ENCODE measurements around the gene PUSL1.

DNA sequence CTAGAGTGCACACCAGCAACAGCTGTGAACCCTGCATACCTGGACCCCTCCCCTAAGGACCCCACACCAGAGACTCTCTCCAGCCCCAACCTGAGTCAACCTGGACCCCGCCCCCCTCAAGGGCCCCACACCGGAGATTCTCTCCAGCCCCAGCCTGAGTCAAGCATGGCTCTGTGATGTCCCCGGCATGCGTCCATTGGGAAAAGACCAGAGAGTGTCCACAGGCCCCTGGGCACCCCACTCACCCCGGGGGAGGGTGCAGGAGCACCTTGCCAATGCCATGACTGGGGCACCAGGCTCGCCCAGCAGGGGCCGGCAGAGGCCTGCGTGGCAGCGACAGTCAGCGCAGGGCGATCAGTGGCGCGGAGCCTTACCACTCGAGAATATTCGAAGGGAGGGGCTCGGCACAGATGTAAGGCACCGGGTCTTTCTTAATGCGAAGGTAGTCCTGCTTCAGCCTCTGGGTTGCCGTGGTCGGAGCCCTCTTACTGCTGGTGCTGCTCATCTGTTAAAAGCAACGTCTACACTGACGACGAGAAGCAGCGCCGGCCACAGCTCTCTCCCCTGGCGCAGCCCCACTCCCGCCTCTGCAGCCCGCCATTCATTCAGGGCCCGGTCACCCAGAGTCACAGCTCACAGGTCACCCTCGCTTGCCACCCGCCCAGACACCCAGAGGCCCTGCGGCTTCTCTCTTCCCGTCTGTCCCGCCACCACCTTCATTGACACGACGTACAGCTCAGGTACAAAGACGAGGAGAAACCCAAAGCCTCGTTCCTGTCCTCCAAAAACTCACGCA, 40.7 kb upstream of the PUSL1 start:
- no peak for TF ChIP-seq POLR2A (IDR thresholded peaks at IDR 0.05; ENCODE audit: low read length)
- TF ChIP-seq GATA1 (IDR thresholded peaks at IDR 0.05; ENCODE audit: low read depth, low read length): no peak

Measured in erythroblast (primary cell).